GM21390 (cell line): ENCODE data around the gene EMD.

ENCODE experiments used
- ATAC-seq: cut with Tn5 transposase; IDR thresholded peaks from one replicate; pipeline ENCODE4 v1.9.1; 2021; ENCODE audit not compliant: unreplicated experiment

Gene EMD

DNA sequence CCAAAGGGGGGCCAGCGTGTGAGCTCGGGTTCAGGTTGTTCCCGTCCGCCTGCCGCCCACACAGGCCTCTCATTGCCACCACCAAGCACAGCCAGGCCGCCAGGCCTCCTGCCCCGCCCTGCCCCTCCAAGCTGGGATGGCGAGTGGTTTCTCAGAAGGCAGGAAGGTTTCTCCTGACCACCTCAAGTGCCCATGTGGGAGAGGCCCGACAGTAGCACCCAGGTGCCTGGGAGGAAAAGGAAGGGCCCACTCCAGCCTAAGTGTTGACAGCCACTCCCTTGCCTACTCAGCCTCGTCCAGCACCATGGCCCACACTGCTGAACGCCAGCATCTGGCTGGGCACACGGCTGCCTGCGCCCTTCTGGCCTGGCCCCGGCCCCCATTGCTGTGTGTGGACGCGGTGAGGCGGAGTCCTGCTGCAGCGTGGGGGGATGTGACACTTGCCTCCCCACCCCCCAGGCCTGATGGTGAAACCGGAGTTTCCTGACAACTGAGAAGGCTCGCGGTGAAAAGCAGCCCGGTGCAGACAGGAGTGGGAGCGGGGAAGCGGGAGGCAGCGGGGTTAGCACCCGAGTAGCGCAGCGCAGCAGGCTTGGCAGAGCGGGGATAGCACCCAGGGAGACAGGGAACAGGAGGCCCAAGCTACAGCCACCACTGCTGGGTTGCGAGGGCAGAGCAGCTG lies 23.9 kb upstream of the EMD start:
- no peak for ATAC-seq

- no peak for ATAC-seq
These were observed 23.3 kb upstream of the EMD start for GRCh38 chrX:154355776-154356140.

DNA sequence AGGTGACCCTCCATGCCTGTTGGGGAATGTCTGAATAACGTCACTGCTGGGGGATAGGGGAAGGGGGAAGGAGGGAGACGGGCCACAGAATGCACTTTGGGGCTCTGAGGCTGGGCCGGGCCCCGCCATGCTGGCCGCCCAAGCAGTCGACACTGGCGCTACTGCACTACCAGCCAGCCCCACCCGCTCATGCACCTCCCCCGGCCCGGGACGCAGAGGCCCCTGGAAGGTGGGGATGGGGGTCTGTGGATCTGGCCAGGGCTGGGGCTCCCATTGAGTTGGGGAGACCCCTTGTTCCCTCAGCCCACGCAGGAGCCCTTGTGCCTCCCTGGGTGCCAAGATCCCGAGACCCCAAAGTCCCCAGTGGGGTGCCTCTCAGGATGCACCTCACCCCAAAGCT lies 22.5 kb upstream of the EMD start:
- no peak for ATAC-seq

DNA sequence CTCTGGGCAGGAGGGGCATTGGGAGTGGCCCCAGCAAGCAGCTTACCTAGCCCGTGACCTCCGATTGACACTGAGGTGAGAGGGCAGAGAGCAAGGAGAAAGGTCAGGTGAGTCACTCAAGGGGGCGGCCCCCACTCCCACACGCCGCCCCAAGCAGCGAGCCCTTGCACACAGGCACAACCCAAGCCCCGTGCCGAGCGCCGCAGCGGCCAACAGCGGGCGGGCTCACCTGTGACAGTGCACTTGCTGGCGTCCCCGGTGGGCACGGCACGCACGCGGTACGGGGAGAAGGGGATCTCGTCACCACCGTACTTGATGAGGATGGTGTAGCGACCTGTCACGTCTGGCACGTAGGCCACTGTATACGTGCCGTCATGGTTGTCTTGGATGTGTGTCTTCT lies 21.9 kb upstream of the EMD start:
- no peak for ATAC-seq

GRCh38 chrX:154358011-154358410 lies 21.1 kb upstream of the EMD start:
- ATAC-seq: no peak

DNA sequence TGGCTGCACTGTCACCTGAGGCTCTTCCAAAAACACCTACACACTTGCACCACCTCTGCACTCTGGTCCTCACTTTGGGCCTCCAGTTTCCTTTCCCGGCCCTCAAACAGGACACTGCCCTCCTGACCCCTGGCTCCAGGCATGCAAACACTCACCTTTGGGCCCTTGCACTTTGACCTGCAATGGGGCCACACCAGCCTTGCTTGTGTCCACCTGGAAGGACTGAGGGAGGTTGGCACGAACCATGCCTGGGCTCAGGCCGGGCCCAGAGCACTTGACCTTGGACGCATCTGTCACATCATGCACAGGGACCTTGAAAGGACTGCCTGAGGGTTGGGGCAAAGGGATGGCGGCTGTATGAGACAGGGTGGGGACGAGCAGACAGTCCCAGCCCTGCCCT lies 20.3 kb upstream of the EMD start:
- no peak for ATAC-seq

DNA sequence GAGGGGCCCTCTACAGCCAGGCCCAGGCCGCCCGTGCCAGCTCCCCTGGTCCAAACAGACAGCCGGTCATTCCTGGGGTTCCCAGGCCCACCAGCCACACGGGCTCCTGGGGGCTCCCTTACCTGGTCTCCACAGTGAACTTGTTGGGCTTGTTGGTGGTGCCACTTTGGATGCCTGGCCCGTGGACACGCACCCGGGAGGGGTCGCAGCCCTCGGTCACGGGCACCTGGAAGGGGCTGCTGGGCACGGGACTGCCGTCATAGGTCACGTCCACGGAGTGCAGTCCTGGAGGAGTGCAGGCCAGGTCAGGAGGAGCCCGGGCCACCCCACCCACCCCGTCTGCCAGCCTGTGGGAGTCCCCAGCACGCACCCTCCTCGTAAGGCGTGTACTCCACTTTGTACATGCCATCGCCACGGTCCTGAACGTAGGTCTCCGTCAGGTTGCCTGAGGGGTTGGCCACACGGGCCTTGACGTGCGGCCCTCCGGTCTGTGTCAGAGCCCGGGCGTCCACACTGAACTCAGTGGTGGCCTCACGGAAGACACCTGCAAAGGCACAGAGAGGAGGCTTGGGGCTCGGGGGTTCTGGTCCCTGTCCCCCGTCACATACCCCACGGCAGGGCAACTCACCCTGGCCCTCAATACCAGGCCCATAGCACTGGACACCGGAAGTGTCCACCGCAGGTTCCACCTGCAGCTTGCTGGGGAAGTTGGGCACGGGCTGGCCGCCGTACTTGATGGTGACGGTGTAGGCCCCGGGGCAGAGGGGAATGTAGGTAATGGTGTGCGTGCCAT lies 19.5 kb upstream of the EMD start:
- ATAC-seq: no peak

DNA sequence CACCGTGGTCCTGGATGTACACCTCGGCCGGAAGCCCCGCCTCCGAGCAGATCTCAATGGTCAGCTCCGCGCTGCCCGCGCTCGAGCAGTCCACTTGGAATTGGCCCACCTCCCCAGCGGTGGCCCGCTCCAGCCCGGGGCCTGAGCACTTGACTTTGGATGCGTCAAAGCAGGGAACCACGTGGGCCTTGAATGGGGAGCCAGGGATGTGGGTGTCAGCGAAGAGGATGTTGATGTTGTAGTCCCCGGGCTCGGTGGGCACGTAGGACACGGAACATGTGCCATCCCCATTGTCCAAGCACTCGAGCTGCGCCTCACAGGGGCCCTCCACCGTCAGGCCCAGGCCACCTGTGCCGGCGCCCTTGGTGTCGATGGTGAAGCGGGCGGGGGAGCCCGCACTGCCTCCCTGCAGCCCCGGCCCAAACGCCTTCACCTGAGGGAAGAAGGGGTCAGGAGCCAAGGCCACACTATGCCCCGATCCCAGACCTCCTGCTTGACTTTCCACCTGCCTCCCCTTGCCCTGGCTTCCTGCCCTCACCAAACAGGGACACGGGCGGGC lies 18.9 kb upstream of the EMD start:
- ATAC-seq: no peak

- no peak for ATAC-seq
These were observed 16.9 kb upstream of the EMD start for GRCh38 chrX:154362085-154362742.

- no peak for ATAC-seq
These were observed 15.2 kb upstream of the EMD start for GRCh38 chrX:154363706-154364439.

DNA sequence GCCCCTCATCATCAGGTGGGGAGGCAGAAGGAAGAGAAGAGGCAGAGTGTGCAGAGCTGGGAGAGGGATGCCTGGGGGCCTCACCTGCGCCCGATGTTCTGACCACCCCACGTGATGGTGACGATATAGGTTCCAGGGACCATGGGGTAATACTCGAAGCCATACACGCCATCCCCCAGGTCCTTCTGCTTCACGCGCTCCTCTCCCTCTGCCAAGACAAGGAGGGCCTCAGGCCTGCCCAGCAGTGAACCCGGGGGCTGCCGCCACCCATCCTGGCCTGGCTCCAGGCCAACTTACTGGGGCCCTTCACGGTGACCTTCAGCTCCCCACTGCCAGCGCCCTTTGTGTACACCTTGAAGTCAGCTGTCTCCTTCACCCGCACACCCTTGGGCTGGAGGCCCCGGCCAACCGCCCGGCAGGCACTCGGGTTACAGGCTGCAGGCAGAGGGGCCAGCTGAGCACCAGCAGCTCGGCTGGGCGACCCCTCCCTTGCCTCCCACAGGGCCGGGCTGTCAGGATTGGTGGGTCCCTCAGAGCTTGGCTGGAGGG lies 14.0 kb upstream of the EMD start:
- no peak for ATAC-seq

GRCh38 chrX:154365997-154366665 lies 13.0 kb upstream of the EMD start:
- ATAC-seq: no peak

DNA sequence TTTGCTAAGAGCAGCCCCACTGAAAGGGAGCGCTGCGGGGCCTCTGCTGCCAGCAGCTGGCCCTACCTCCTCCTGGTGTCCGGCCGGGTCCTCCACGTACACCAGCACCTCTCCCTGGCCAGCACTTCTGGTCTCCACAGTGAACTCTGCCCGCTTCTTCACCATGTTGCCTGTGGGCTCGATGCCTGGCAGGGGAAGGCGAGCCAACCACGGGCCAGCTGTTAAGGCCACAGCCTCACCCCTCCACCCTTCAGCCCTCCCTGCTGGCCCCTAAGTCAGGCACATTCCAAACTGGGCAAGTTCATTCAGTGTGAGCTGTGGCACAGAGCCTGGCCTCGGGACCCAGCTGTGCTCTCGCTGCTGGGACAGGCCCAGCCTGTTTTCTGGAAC lies 12.4 kb upstream of the EMD start:
- no peak for ATAC-seq

- no peak for ATAC-seq
These were observed 11.4 kb upstream of the EMD start for GRCh38 chrX:154367474-154368308.

DNA sequence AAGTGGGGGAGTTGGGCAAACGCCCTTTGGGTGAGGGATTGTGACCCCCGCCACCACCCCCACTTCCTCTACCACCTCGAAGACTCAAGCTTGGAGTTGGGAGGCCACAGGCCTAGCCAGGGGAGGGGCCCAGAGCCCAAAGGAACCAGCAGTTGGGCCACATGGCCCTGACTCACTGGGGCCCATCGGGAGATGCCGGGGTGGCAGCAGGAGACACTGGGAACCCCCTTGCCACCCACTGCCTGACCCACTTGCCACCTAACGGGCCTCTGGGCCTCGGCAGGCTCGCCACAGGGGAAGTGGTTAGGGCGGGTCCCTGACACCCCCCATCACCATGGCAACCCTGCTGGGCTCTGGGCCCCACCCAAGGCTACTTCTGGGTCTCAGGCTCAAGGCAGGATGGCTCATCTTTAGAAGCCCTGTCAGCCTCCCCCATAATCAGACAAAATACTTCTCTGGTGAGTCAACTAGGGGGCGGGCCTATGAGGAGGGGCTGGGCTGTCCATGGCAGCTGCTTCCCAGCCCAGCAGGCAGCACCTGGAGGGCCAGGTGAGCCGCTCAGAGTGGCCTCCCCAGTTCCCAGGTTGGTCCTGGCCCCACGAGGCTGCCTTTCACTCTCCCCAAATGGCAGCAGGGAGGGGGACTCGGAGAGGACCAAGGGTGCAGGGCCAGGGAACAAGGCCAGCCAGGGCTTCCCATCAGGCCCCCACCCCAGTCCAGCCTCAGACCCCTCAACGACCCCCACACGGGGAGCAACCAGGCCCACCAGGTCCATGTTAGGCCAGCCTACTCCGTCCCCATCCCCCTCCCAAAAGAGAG lies 10.3 kb upstream of the EMD start:
- ATAC-seq: no peak

DNA sequence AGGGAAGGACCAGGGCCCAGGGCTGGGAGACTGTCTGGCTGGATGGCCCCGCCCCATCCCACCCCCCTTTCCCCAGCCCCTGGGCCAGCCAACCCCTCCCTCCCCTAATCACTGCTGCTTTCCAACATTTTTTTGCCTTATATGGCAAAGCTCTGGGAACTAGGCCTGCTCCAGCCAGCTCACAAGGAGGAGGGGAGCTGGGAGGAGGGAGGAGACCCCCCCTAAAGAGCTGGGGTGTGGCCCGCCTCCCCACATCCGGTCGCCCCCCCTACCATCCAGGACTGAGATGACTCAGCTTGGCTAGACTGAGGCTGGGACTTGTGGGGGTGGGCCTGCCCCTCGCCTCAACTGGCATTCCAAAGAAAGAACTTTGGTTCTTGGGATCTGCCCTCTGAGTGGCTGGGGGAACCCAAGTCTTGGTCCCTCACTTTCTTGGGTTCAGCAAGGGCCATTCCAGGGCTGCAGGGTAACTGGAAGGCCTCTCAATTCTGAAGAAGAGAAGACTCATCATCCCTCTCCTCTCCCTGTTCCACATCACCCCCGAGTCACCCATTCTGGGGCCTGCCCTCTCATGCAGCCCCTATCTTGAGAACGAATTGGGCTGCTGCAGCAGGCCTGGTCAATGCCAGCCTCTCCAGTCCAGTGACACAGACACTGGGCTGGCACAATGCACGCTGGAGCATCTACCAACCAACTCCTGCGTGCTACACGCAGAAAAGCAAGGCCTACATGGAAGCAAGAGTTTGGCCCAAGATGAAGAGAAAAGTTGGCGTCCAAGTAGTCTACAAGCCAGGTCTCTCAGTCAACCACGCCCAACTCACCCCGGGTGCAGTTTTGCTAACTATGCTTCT lies 9.4 kb upstream of the EMD start:
- ATAC-seq: no peak

DNA sequence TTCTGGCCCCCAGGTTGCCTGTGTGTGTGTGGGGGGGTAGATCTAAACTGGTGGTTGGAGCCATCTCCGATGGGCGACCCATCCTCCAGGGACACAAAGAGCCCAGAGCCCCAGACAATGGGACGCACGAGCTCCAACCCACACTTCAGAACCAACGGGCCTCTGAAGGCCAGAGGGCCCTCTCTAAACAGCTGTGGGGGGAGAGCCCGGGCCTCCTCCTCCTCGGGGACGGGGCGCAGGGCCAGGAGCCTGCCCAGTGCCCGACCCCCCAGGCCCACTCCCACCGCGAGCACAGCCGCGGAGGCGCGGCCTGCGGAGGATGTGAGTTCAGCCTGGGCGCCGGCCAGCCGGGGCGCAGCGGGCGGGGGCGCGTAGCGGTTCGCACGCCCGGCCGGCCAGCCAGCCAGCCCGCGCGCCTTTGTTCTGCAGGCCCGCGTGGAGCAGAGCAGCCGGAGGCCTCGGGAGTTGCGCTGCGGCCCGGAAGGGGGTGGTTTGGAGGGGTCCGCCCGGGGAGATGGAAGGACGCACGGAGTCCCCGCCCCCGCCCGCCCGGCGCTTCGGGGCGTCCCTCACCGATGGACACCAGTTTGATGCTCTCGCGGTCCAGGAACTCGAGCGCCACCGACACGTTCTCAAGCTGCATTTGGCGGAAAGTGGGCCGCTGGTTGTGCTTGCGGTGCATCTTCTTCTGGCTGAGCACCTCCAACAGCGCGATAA lies 8.6 kb upstream of the EMD start:
- ATAC-seq: no peak
